Measurements from ENCODE around the gene ZFAND3. TPM values are rescaled to one million over a fixed set of nuclear protein-coding genes. Genes with fewer than 3 reads are reported as not detected.

The ZFAND3 gene
- total RNA-seq, 1 donor from 2014 or later: 81.8 TPM

GRCh38 chr6:38021571-38021970 lies 202.0 kb downstream of the ZFAND3 start:
- Histone ChIP-seq H3K27me3 (ENCODE audit: low read depth) (no peaks in the 10 kb centered on the region), H3K36me3 (no peaks in the 10 kb centered on the region), H3K27ac (replicated peaks) (no peak overlapping the region), H3K4me1 (peaks cover 46% of the 10 kb centered on the region), H3K9me3 (replicated peaks) (peaks cover 5% of the 10 kb centered on the region), H3K4me3 (no peak overlapping the region)
- no peak for DNase-seq
- intact Hi-C loops (cut with micrococcal nuclease): no loop called here
- no peak for TF ChIP-seq CTCF (IDR thresholded peaks at IDR 0.05; ENCODE audit: borderline replicate concordance)

GRCh38 chr6:38022688-38023087 lies 203.2 kb downstream of the ZFAND3 start:
- DNase-seq: no peak
- Histone ChIP-seq H3K36me3 (no peaks in the 10 kb centered on the region), H3K4me1 (peaks cover 44% of the 10 kb centered on the region), H3K27me3 (ENCODE audit: low read depth) (no peaks in the 10 kb centered on the region), H3K9me3 (replicated peaks) (peaks cover 5% of the 10 kb centered on the region), H3K27ac (replicated peaks) (no peak overlapping the region), H3K4me3 (no peak overlapping the region)
- TF ChIP-seq CTCF (IDR thresholded peaks at IDR 0.05; ENCODE audit: borderline replicate concordance): no peak
- intact Hi-C loops (cut with micrococcal nuclease): no loop called here

GRCh38 chr6:38024908-38025307 lies 205.4 kb downstream of the ZFAND3 start:
- DNase-seq: no peak
- Histone ChIP-seq H3K27me3 (ENCODE audit: low read depth) (no peaks in the 10 kb centered on the region), H3K27ac (replicated peaks) (no peak overlapping the region), H3K9me3 (replicated peaks) (peaks cover 5% of the 10 kb centered on the region), H3K4me1 (peaks cover 49% of the 10 kb centered on the region), H3K36me3 (no peaks in the 10 kb centered on the region), H3K4me3 (no peak overlapping the region)
- intact Hi-C loops (cut with micrococcal nuclease): no loop called here
- no peak for TF ChIP-seq CTCF (IDR thresholded peaks at IDR 0.05; ENCODE audit: borderline replicate concordance)

GRCh38 chr6:38025451-38025850 lies 205.9 kb downstream of the ZFAND3 start:
- intact Hi-C loops (cut with micrococcal nuclease): no loop called here
- no peak for DNase-seq
- Histone ChIP-seq H3K27me3 (ENCODE audit: low read depth) (no peaks in the 10 kb centered on the region), H3K36me3 (no peaks in the 10 kb centered on the region), H3K9me3 (replicated peaks) (peaks cover 5% of the 10 kb centered on the region), H3K4me3 (no peak overlapping the region), H3K27ac (replicated peaks) (no peak overlapping the region), H3K4me1 (peaks cover 43% of the 10 kb centered on the region)
- no peak for TF ChIP-seq CTCF (IDR thresholded peaks at IDR 0.05; ENCODE audit: borderline replicate concordance)

GRCh38 chr6:38027685-38028373 lies 208.3 kb downstream of the ZFAND3 start:
- no peak for DNase-seq
- Histone ChIP-seq H3K9me3 (replicated peaks) (peaks cover 5% of the 10 kb centered on the region), H3K4me1 (peaks cover 34% of the 10 kb centered on the region), H3K27ac (replicated peaks) (no peak overlapping the region), H3K4me3 (no peak overlapping the region), H3K27me3 (ENCODE audit: low read depth) (no peaks in the 10 kb centered on the region), H3K36me3 (no peaks in the 10 kb centered on the region)
- intact Hi-C loops (cut with micrococcal nuclease): no loop called here
- TF ChIP-seq CTCF (IDR thresholded peaks at IDR 0.05; ENCODE audit: borderline replicate concordance): no peak
